Measurements from ENCODE around the gene OSBPL8.

DNA sequence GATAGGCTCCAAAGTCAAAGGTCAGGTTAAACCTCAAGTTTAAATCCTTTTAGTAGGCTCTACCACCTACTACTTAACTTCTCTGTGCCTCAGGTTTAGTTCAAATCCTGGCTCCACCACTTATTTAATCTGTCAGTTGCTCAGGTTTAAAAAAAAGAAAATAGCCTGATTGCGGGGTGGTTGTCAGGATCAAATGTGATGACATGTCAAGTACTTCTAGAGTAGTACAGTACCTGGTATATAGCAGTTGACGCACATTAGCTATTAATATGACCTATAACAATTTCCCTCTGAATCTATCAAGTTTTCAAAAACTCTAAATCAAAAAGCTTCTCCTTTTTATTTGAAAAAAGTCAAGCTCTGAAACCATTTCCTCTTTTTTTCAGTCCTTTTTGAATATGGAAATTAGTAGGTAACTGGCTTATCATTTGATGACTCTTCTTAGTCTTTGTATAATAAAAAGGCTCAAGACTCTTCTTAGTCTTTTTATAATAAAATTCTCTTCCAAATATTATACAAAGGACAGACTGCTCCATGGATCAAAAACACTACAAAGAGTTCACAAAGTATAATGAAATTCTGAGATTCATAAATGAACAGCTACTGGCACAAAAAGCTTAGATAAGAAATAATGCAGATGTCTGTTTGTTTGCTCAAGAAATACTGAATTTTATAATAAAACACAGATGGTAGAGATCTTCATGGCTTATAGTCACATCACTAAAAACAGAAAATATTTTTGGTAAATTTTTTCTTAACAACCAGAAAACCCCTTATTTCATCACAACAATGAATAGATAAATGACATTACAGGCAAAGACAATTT, 5.0 kb downstream of the OSBPL8 start:
- TF ChIP-seq, protein P1, sequence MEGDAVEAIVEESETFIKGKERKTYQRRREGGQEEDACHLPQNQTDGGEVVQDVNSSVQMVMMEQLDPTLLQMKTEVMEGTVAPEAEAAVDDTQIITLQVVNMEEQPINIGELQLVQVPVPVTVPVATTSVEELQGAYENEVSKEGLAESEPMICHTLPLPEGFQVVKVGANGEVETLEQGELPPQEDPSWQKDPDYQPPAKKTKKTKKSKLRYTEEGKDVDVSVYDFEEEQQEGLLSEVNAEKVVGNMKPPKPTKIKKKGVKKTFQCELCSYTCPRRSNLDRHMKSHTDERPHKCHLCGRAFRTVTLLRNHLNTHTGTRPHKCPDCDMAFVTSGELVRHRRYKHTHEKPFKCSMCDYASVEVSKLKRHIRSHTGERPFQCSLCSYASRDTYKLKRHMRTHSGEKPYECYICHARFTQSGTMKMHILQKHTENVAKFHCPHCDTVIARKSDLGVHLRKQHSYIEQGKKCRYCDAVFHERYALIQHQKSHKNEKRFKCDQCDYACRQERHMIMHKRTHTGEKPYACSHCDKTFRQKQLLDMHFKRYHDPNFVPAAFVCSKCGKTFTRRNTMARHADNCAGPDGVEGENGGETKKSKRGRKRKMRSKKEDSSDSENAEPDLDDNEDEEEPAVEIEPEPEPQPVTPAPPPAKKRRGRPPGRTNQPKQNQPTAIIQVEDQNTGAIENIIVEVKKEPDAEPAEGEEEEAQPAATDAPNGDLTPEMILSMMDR (IDR thresholded peaks at IDR 0.05; ENCODE audit: low read depth, low read length, missing input control) = no peak
- TF ChIP-seq TAF1 (conservative IDR thresholded peaks at IDR 0.05) (no peak), EGR1 (IDR thresholded peaks at IDR 0.05; ENCODE audit: low read depth in 2 of 2) (no peak)

Data from liver (tissue), 3 donors.